NCI-H526 treated with DMSO at 0.1 percent for 48 hours (cell line): ENCODE data around the gene SLC25A10.

Experiments used
- DNase-seq: peaks from one replicate; lab custom pipeline; 2025; lab: John Stamatoyannopoulos, UW

The SLC25A10 gene

GRCh38 chr17:81706232-81706611, 5.9 kb upstream of the SLC25A10 start:
- DNase-seq, result no peak

DNA sequence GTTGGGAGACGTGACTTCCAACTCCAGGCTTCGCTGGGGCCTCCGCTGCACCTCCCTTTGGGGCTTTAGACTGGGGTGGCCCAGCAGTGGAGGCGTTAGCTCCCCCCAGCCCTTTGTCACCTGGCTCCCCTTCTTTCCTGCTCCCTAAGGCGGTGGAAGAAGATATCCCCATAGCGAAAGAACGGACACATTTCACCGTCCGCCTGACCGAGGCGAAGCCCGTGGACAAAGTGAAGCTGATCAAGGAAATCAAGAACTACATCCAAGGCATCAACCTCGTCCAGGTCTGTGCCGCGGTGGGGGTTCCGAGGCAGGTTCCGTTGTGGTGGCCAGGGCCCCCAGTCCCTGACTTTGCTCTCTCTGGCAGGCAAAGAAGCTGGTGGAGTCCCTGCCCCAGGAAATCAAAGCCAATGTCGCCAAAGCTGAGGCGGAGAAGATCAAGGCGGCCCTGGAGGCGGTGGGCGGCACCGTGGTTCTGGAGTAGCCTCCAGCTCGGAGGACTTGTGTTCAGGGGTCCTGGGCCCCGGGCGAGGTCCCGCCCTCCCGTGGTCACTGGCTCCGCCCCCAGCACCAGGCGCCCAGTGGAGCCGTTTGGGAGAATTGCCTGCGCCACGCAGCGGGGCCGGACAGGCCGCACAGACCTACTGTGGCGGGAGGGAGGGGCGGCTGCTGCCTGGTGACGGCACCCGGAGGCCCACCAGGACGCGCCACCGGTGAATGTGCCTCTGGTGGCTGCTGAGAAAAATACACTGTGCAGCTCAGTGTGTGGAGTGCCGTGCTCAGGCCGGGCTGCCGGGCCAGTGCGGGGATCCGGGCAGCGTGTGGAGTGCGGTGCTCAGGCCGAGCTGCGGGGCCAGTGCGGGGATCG, 5.1 kb upstream of the SLC25A10 start:
- no peak for DNase-seq

- DNase-seq, result no peak
Measured at GRCh38 chr17:81707725-81708646, 4.1 kb upstream of the SLC25A10 start.

DNA sequence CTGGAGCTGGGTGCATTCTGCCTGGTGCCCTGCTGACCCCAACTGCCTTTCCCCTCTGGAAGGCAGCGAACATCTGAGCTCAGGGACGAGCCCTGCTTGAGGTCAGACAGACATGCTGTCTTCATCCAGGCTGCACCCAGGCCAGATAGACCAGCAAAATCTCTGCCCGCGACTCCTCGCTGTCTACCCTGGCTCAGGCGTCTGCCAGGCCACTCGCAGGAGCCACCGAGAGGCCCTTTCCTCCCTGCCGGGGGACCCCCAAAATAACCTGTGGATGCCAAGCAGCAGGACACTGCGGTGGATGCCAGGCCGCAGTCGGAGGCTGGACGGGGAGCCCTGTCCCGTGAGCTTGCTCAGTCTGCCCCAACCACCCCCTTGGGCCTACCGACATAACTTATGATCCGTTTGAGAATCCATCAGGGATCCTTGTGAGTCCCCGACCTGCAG, 3.3 kb upstream of the SLC25A10 start:
- DNase-seq, result no peak

GRCh38 chr17:81710514-81711308, 1.4 kb upstream of the SLC25A10 start:
- DNase-seq, result no peak

- no peak for DNase-seq
Measured at GRCh38 chr17:81712468-81713003, 452 bp downstream of the SLC25A10 start.

- DNase-seq, result no peak
Measured at GRCh38 chr17:81713004-81713555, 996 bp downstream of the SLC25A10 start.

DNA sequence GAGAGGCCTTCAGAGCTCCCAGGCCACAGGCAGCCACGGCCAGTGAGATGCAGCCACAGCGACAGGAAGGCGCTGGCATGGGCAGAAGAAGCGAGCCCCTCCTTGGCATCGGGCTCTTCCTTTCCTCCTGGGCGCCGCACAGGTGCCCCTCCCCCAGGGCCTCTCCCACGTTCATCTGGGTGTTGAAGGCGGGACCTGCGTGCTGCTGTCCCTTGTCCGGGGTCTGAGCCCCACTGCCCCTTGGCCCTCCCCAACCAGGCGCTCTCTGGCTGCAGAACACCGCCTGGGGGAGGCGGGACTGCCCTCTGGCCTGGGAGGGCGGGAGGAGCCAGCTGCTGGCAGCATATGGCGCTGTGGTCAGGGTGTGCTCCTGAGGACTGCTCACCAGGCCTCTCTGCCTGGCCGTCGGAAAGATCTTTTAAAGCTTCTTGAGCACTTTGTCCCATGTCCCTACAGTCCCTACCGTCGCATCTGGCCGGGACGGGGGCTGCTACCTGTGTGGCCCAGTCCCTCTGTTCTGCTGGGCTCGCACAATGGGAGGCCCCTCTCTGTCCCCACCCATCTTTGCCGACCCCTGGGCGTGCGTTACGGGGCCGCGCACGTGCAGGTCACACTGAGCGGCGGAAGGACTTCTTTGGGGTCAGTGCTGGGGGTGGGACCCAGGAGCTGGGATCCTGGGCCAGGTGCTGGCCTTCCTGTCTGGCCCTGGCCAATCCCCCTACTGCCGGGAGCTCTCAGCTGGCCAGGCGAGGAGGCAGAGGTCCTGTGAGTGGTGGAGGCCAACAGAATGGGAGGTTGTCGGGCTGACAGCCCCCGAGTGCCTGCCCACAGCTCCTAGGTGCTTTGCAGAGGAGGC, 1.7 kb downstream of the SLC25A10 start:
- DNase-seq, result no peak

GRCh38 chr17:81714412-81715106, 2.5 kb downstream of the SLC25A10 start:
- no peak for DNase-seq

- no peak for DNase-seq
Measured at GRCh38 chr17:81715107-81715871, 3.2 kb downstream of the SLC25A10 start.

- no peak for DNase-seq
Measured at GRCh38 chr17:81715872-81716673, 4.0 kb downstream of the SLC25A10 start.

DNA sequence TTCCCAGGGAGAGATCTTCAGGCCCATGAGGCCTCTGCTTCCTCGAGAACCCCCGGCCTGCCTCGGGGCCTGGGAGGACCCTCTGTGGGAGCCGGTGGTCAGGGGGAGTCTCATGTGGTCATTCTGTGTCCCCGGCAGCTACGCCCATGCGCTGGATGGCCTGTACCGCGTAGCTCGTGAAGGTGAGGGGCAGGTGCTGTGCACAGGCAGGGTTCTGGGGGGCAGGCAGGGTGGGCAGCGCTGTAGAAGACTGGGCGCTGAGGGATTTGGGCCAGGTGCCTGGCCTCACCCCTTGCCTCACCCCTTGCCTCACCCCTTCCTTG, 4.6 kb downstream of the SLC25A10 start:
- DNase-seq, result no peak

DNA sequence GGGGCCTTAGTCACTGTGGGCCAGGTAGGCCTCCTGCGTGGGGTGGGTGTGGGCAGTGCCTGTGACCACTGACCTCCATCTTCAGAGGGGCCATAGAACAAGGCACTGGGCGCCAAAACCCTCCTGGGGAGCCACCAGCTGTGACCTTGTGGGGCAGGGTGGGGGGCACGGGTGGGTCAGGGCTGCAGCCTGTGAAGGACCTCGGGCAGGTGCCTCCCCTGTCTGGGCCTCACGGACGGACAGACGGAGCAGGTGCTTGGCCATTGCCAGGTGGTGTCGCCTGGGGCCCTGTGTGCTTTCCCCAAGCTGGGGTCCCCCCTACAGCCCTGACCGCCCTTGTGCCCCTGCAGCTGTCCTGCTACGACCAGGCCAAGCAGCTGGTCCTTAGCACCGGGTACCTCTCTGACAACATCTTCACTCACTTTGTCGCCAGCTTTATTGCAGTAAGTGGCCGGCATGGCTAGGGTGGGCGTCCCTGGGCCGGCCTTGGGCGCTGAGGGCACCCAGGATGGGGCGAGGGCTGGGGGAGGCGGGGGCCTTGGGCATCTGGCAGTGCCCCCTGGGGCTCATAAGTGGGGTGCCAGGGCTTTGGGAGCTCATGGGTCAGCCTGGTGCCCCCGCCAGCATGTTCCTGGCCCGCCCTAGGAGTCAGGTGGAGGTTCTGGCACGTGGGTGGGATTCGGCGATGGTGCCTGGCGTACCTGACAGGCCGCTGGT, 5.1 kb downstream of the SLC25A10 start:
- DNase-seq, result no peak

DNA sequence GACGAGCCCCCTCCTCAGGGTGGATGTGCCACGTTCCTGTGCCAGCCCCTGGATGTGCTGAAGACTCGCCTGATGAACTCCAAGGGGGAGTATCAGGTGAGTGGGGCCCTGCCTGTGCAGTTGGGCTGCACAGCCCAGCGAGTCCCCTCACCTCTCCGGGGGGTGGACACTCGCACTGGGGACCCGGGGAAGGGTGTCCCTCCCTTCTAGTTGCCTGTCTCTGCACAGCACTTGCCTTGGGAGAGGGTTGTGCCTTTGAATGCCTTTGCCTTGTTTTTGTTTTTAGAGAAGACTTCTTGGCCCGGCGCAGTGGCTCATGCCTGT, 5.6 kb downstream of the SLC25A10 start:
- no peak for DNase-seq

GRCh38 chr17:81719410-81720266, 7.6 kb downstream of the SLC25A10 start:
- DNase-seq, result no peak

- DNase-seq, result no peak
Measured at GRCh38 chr17:81720267-81721071, 8.4 kb downstream of the SLC25A10 start.
